ENCODE data around the gene IGFBP6.

IGFBP6 gene

DNA sequence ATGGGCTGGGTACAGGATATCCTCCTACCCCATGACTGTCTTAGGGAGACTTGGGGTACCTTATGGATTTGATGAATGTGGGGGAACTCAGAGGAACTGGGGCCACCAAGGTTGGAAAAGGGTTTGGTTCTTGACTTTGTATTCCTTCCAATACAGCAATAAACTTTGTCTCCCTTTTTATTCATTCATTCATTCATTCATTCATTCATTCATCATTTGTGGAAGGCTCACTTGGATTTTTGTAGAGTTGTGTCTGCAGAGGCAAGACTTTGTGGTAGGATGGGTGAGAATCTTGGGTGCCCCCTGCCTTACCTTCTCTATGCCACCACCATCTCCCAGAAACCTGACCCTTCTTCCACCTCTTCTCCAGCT lies 26.9 kb downstream of the IGFBP6 start:
- Histone ChIP-seq H3K27me3 (ENCODE audit: control insufficient read depth, low read length) (peaks cover 3% of the 10 kb centered on the region; the same call in 1 of the 2 replicates), H3K9me2 (replicated peaks; ENCODE audit: control insufficient read depth, low read length) (no peaks in the 10 kb centered on the region), H3K4me1 (ENCODE audit: control insufficient read depth, low read length) (no peaks in the 10 kb centered on the region), H3K79me2 (ENCODE audit: control insufficient read depth, low read length) (no peaks in the 10 kb centered on the region), H3K9me3 (ENCODE audit: control insufficient read depth, insufficient read depth, low read length) (no peaks in the 10 kb centered on the region), H3K36me3 (ENCODE audit: control insufficient read depth, low read length) (no peaks in the 10 kb centered on the region), H3K4me3 (ENCODE audit: low read length) (no peak overlapping the region), H3F3A (ENCODE audit: control insufficient read depth, insufficient read depth) (no peaks in the 10 kb centered on the region), H3K27ac (ENCODE audit: low read depth, low read length) (no peak overlapping the region), H3K4me2 (ENCODE audit: low read length) (no peak overlapping the region), H4K20me1 (ENCODE audit: control insufficient read depth, insufficient read depth, low read depth, low read length) (no peaks in the 10 kb centered on the region)
- TF ChIP-seq, protein P1, sequence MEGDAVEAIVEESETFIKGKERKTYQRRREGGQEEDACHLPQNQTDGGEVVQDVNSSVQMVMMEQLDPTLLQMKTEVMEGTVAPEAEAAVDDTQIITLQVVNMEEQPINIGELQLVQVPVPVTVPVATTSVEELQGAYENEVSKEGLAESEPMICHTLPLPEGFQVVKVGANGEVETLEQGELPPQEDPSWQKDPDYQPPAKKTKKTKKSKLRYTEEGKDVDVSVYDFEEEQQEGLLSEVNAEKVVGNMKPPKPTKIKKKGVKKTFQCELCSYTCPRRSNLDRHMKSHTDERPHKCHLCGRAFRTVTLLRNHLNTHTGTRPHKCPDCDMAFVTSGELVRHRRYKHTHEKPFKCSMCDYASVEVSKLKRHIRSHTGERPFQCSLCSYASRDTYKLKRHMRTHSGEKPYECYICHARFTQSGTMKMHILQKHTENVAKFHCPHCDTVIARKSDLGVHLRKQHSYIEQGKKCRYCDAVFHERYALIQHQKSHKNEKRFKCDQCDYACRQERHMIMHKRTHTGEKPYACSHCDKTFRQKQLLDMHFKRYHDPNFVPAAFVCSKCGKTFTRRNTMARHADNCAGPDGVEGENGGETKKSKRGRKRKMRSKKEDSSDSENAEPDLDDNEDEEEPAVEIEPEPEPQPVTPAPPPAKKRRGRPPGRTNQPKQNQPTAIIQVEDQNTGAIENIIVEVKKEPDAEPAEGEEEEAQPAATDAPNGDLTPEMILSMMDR (IDR thresholded peaks at IDR 0.05; ENCODE audit: low read depth, low read length, poor library complexity, severe bottlenecking), result no peak
- no peak for TF ChIP-seq EZH2phosphoT487 (IDR thresholded peaks at IDR 0.05; ENCODE audit: borderline replicate concordance, low read length)

DNA sequence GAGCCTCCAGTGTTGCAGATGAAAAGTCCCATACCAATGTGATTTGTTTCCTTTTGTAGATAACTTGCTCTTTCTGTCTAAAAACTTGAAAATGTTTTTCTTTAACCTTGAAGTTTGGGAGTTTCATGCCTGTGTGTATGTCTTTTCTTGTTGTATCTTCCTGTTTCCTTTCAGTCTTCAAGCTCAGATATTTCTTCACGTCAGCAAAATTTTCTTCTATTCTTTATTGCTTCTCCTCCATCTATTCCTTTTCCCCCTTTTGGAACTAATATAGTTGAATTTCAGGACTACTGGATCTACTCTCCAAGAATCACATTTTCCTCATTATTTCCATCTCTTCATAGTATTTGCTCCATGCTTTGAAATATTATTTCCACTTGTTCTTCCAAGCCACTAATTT lies 29.7 kb downstream of the IGFBP6 start:
- H4K20me1 ChIP-seq (ENCODE audit: control insufficient read depth, insufficient read depth, low read depth, low read length), result no peaks in the 10 kb centered on the region
- H3F3A ChIP-seq (ENCODE audit: control insufficient read depth, insufficient read depth), result no peaks in the 10 kb centered on the region
- no peak overlapping the region for H3K4me2 ChIP-seq (ENCODE audit: low read length)
- no peaks in the 10 kb centered on the region for H3K36me3 ChIP-seq (ENCODE audit: control insufficient read depth, low read length)
- no peaks in the 10 kb centered on the region for H3K9me2 ChIP-seq (replicated peaks; ENCODE audit: control insufficient read depth, low read length)
- H3K27ac ChIP-seq (ENCODE audit: low read depth, low read length), result no peak overlapping the region
- no peaks in the 10 kb centered on the region for H3K79me2 ChIP-seq (ENCODE audit: control insufficient read depth, low read length)
- no peaks in the 10 kb centered on the region for H3K9me3 ChIP-seq (ENCODE audit: control insufficient read depth, insufficient read depth, low read length)
- H3K4me1 ChIP-seq (ENCODE audit: control insufficient read depth, low read length), result peaks cover 5% of the 10 kb centered on the region
- peaks cover 3% of the 10 kb centered on the region; the same call in 1 of the 2 replicates for H3K27me3 ChIP-seq (ENCODE audit: control insufficient read depth, low read length)
- no peak for TF ChIP-seq EZH2phosphoT487 (IDR thresholded peaks at IDR 0.05; ENCODE audit: borderline replicate concordance, low read length)
- TF ChIP-seq, protein P1 (IDR thresholded peaks at IDR 0.05; ENCODE audit: low read depth, low read length, poor library complexity, severe bottlenecking), result no peak
- no peak overlapping the region for H3K4me3 ChIP-seq (ENCODE audit: low read length)

DNA sequence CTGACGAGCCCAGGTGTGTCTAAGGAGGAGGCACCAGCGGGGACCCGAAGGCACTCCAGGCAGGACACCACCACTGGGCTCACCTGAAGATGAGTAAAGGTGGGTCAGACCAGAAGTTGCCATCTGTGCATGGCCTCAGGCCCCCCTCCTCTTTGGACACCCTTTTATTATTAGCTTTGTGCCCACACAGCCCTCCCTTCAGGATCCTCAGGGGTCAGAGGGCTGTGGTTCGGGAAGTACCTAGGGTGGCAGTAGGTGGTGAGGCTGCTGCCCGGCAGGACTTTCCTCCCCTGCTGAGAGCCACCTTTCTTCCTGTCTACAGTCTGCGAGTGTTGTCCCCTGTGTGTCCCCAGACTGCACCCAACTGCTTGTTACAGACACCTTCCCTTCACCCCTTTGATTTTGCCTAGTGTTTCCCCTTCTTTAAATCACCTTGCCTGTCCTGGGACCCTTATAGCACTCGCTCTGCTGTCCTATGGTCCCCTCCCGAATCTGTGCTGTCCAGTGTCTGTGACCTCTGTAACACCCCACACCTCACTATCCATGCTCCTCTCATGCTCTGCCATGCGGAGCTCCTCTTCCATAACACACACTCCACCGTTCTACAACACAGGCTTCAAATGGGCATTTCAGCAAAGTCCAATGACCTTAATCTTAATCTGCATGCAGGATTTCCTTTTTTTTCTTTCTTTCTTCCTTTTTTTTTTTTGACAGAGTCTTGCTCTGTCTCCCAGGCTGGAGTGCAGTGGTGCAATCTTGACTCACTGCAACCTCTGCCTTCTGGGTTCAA lies 31.5 kb downstream of the IGFBP6 start:
- no peaks in the 10 kb centered on the region for H4K20me1 ChIP-seq (ENCODE audit: control insufficient read depth, insufficient read depth, low read depth, low read length)
- H3K9me3 ChIP-seq (ENCODE audit: control insufficient read depth, insufficient read depth, low read length), result no peaks in the 10 kb centered on the region
- TF ChIP-seq, protein P1 (IDR thresholded peaks at IDR 0.05; ENCODE audit: low read depth, low read length, poor library complexity, severe bottlenecking), result no peak
- TF ChIP-seq EZH2phosphoT487 (IDR thresholded peaks at IDR 0.05; ENCODE audit: borderline replicate concordance, low read length), result no peak

More for the DNA sequence above, 31.5 kb downstream of the IGFBP6 start:
- Histone ChIP-seq H3K4me2 (ENCODE audit: low read length) (no peak overlapping the region), H3K79me2 (ENCODE audit: control insufficient read depth, low read length) (no peaks in the 10 kb centered on the region), H3K4me3 (ENCODE audit: low read length) (no peak overlapping the region), H3K27ac (ENCODE audit: low read depth, low read length) (no peak overlapping the region), H3K4me1 (ENCODE audit: control insufficient read depth, low read length) (peaks cover 5% of the 10 kb centered on the region), H3K9me2 (replicated peaks; ENCODE audit: control insufficient read depth, low read length) (no peaks in the 10 kb centered on the region), H3F3A (ENCODE audit: control insufficient read depth, insufficient read depth) (no peaks in the 10 kb centered on the region), H3K27me3 (ENCODE audit: control insufficient read depth, low read length) (peaks cover 3% of the 10 kb centered on the region; the same call in 1 of the 2 replicates), H3K36me3 (ENCODE audit: control insufficient read depth, low read length) (no peaks in the 10 kb centered on the region)
